Trophoblast cell (in vitro differentiated cells and primary cell): ENCODE results near the gene PARVA.

Experiments used
- DNase-seq, 2 donors: peaks; one replicate each; pipeline ENCODE4 v3.0.0-alpha.2; 2016
- H2AFZ ChIP-seq: 2 replicates; pipeline ENCODE4 v1.6.1; 2013; ENCODE audit warnings: low read length, moderate library complexity, mild to moderate bottlenecking; ENCODE audit not compliant: insufficient read depth, poor library complexity
- H2AK5ac ChIP-seq: 2 replicates; pipeline ENCODE4 v1.6.1; 2013; ENCODE audit warnings: mild to moderate bottlenecking, low read length
- H2BK120ac ChIP-seq: 2 replicates; pipeline ENCODE4 v1.6.1; 2013; ENCODE audit warnings: low read length, mild to moderate bottlenecking, moderate library complexity; ENCODE audit not compliant: insufficient read depth, poor library complexity
- H2BK12ac ChIP-seq: 2 replicates; pipeline ENCODE4 v1.6.1; 2013; ENCODE audit warnings: mild to moderate bottlenecking, low read length, moderate library complexity
- H2BK5ac ChIP-seq: 2 replicates; pipeline ENCODE4 v1.6.1; 2013; ENCODE audit warnings: low read length, low read depth, moderate library complexity, mild to moderate bottlenecking; ENCODE audit not compliant: poor library complexity
- H3K14ac ChIP-seq: 2 replicates; pipeline ENCODE4 v1.6.1; 2013; ENCODE audit warnings: mild to moderate bottlenecking, low read length
- H3K18ac ChIP-seq: 2 replicates; pipeline ENCODE4 v1.6.1; 2013; ENCODE audit warnings: mild to moderate bottlenecking, low read length
- H3K23ac ChIP-seq: 2 replicates; pipeline ENCODE4 v1.6.1; 2013; ENCODE audit warnings: low read length
- H3K27ac ChIP-seq: 2 replicates; pipeline ENCODE4 v1.5.1; 2013; ENCODE audit warnings: low read depth, mild to moderate bottlenecking, inconsistent platforms, low read length, moderate library complexity
- H3K27me3 ChIP-seq: 2 replicates; pipeline ENCODE4 v1.6.1; 2013; ENCODE audit warnings: inconsistent platforms, mild to moderate bottlenecking, low read length, moderate library complexity; ENCODE audit not compliant: insufficient read depth
- H3K36me3 ChIP-seq, 2 experiments: 1 replicate in 1 of 2; 2 replicates in 1 of 2; pipeline ENCODE4 v1.6.1; 2013; ENCODE audit warnings: low read length in 2 of 2, mild to moderate bottlenecking in 2 of 2, moderate library complexity in 1 of 2; ENCODE audit not compliant: insufficient read depth in 2 of 2, control insufficient read depth in 1 of 2
- H3K4ac ChIP-seq: 2 replicates; pipeline ENCODE4 v1.6.1; 2013; ENCODE audit warnings: low read depth, mild to moderate bottlenecking, low read length, moderate library complexity
- H3K4me1 ChIP-seq, 2 experiments: 1 replicate in 1 of 2; 2 replicates in 1 of 2; pipeline ENCODE4 v1.6.1; 2013; ENCODE audit warnings: low read length in 2 of 2, mild to moderate bottlenecking in 2 of 2, moderate library complexity in 1 of 2; ENCODE audit not compliant: insufficient read depth in 2 of 2, control insufficient read depth in 1 of 2
- H3K4me2 ChIP-seq: 2 replicates; pipeline ENCODE4 v1.6.1; 2013; ENCODE audit warnings: inconsistent platforms, mild to moderate bottlenecking, low read length, moderate library complexity
- H3K4me3 ChIP-seq: 2 replicates; pipeline ENCODE4 v1.5.1; 2013; ENCODE audit warnings: mild to moderate bottlenecking, low read depth, low read length, inconsistent platforms
- H3K79me1 ChIP-seq: one replicate; pipeline ENCODE4 v1.6.1; 2013; ENCODE audit warnings: low read length
- H3K79me2 ChIP-seq: 2 replicates; pipeline ENCODE4 v1.6.1; 2013; ENCODE audit warnings: low read length, mild to moderate bottlenecking; ENCODE audit not compliant: control insufficient read depth, insufficient read depth, poor library complexity
- H3K9ac ChIP-seq: 2 replicates; pipeline ENCODE4 v1.6.1; 2013; ENCODE audit warnings: mild to moderate bottlenecking, low read length
- H3K9me3 ChIP-seq: 2 replicates; pipeline ENCODE4 v1.6.1; 2013; ENCODE audit warnings: low read depth, mild to moderate bottlenecking, control low read depth, inconsistent platforms, low read length; ENCODE audit not compliant: insufficient read depth
- H4K12ac ChIP-seq: 2 replicates; pipeline ENCODE4 v1.6.1; 2013; ENCODE audit warnings: low read depth, mild to moderate bottlenecking, low read length, moderate library complexity
- H4K8ac ChIP-seq: 2 replicates; pipeline ENCODE4 v1.6.1; 2013; ENCODE audit warnings: low read depth, mild to moderate bottlenecking, low read length, moderate library complexity
- H4K91ac ChIP-seq: one replicate; pipeline ENCODE4 v1.6.1; 2013; ENCODE audit warnings: low read depth, mild to moderate bottlenecking, low read length, moderate library complexity
- WGBS: extraction: QIAGEN DNeasy Blood & Tissue Kit; methylation state at CpG from one replicate; pipeline ENCODE4 v1.1.7; 2013; ENCODE audit warnings: missing lambda C conversion rate; ENCODE audit not compliant: insufficient read length, insufficient coverage; ENCODE audit errors: extremely low coverage; 5-methylcytosine and 5-hydroxymethylcytosine counted together

Gene PARVA

GRCh38 chr11:12415342-12415966 lies 38.1 kb downstream of the PARVA start:
- no peak overlapping the region for H2BK12ac ChIP-seq
- H3K4me2 ChIP-seq, result no peak overlapping the region
- H3K79me1 ChIP-seq, result peaks cover 25% of the 10 kb centered on the region
- no peak overlapping the region for H3K14ac ChIP-seq
- H3K23ac ChIP-seq, result no peak overlapping the region
- H4K12ac ChIP-seq, result no peak overlapping the region
- no peak for DNase-seq
- no CpG with 5 or more reads among the region's 4 CpGs for WGBS
- no peak overlapping the region for H2BK120ac ChIP-seq
- H3K4me1 ChIP-seq, result peaks cover 14 to 29% of the 10 kb centered on the region in 2 experiments
- H3K79me2 ChIP-seq, result peaks cover 9% of the 10 kb centered on the region
- no peak overlapping the region for H3K18ac ChIP-seq
- no peak overlapping the region for H4K91ac ChIP-seq
- no peak overlapping the region for H2AFZ ChIP-seq
- H2AK5ac ChIP-seq, result no peak overlapping the region
- no peaks in the 10 kb centered on the region for H3K9me3 ChIP-seq
- no peak overlapping the region for H4K8ac ChIP-seq
- H3K9ac ChIP-seq, result no peak overlapping the region
- H3K4me3 ChIP-seq, result no peak overlapping the region
- no peaks in the 10 kb centered on the region for H3K36me3 ChIP-seq
- H2BK5ac ChIP-seq, result no peak overlapping the region
- no peak overlapping the region for H3K4ac ChIP-seq
- no peaks in the 10 kb centered on the region for H3K27me3 ChIP-seq
- H3K27ac ChIP-seq, result no peak overlapping the region

- no peak overlapping the region for H3K9ac ChIP-seq
- no peaks in the 10 kb centered on the region for H3K36me3 ChIP-seq
- H3K4ac ChIP-seq, result no peak overlapping the region
- no peak overlapping the region for H3K4me2 ChIP-seq
- no peak for DNase-seq
- H3K79me2 ChIP-seq, result peaks cover 9% of the 10 kb centered on the region
- no peak overlapping the region for H3K18ac ChIP-seq
- H2AFZ ChIP-seq, result no peak overlapping the region
- peaks cover 14 to 28% of the 10 kb centered on the region in 2 experiments for H3K4me1 ChIP-seq
- H3K27me3 ChIP-seq, result no peaks in the 10 kb centered on the region
- H2BK5ac ChIP-seq, result no peak overlapping the region
- H4K12ac ChIP-seq, result no peak overlapping the region
- H3K79me1 ChIP-seq, result peaks cover 25% of the 10 kb centered on the region
- H3K23ac ChIP-seq, result no peak overlapping the region
- no CpG with 5 or more reads among the region's 6 CpGs for WGBS
- no peak overlapping the region for H2BK12ac ChIP-seq
- no peak overlapping the region for H3K27ac ChIP-seq
- H2BK120ac ChIP-seq, result no peak overlapping the region
- H3K14ac ChIP-seq, result no peak overlapping the region
- H4K91ac ChIP-seq, result peak overlapping the region; percentile 22
- no peak overlapping the region for H3K4me3 ChIP-seq
- no peaks in the 10 kb centered on the region for H3K9me3 ChIP-seq
- H2AK5ac ChIP-seq, result no peak overlapping the region
- peak overlapping the region; percentile 37 for H4K8ac ChIP-seq
Measured at GRCh38 chr11:12416552-12416951, 39.2 kb downstream of the PARVA start.

GRCh38 chr11:12417691-12418611 lies 40.6 kb downstream of the PARVA start:
- Histone ChIP-seq H4K8ac (peak overlapping the region; percentile 70), H2BK5ac (peak overlapping the region; percentile 78), H2AK5ac (peak overlapping the region; percentile 59), H3K4me3 (no peak overlapping the region), H3K23ac (no peak overlapping the region), H3K79me2 (peaks cover 9% of the 10 kb centered on the region), H3K18ac (peak overlapping the region; percentile 83), H2AFZ (peak overlapping the region; percentile 30), H2BK12ac (peak overlapping the region; percentile 81), H3K14ac (peak overlapping the region; percentile 83), H3K36me3 (no peaks in the 10 kb centered on the region), H3K27me3 (no peaks in the 10 kb centered on the region), H3K79me1 (peaks cover 17% of the 10 kb centered on the region), H2BK120ac (peak overlapping the region; percentile 48), H3K9me3 (no peaks in the 10 kb centered on the region), H4K91ac (peak overlapping the region; percentile 81), H3K4ac (peak overlapping the region; percentile 61), H4K12ac (peak overlapping the region; percentile 6), H3K4me2 (peak overlapping the region; percentile 7), H3K27ac (peak overlapping the region; percentile 68), H3K4me1 (peaks cover 11 to 20% of the 10 kb centered on the region in 2 experiments), H3K9ac (no peak overlapping the region)
- DNase-seq, result peak; percentile 90 to 97
- WGBS, result no CpG with 5 or more reads among the region's 11 CpGs

GRCh38 chr11:12420040-12420439 lies 42.7 kb downstream of the PARVA start:
- Histone ChIP-seq H3K14ac (no peak overlapping the region), H3K4me2 (no peak overlapping the region), H4K91ac (no peak overlapping the region), H3K36me3 (no peaks in the 10 kb centered on the region), H4K8ac (no peak overlapping the region), H3K4ac (no peak overlapping the region), H3K23ac (no peak overlapping the region), H2BK120ac (no peak overlapping the region), H2AK5ac (no peak overlapping the region), H3K27ac (no peak overlapping the region), H2AFZ (no peak overlapping the region), H2BK12ac (no peak overlapping the region), H3K9me3 (no peaks in the 10 kb centered on the region), H3K4me3 (no peak overlapping the region), H3K79me2 (peaks cover 7% of the 10 kb centered on the region), H3K27me3 (no peaks in the 10 kb centered on the region), H3K79me1 (peaks cover 9% of the 10 kb centered on the region), H3K4me1 (peaks cover 7 to 12% of the 10 kb centered on the region in 2 experiments), H3K9ac (no peak overlapping the region), H3K18ac (no peak overlapping the region), H4K12ac (no peak overlapping the region), H2BK5ac (no peak overlapping the region)
- WGBS, result no CpG with 5 or more reads among the region's 3 CpGs
- DNase-seq, result no peak
